Neural cell (in vitro differentiated cells): ENCODE results near the gene KHSRP. TPM values are rescaled to one million over a fixed set of nuclear protein-coding genes. Genes with fewer than 3 reads are reported as not detected.

Experiments used
- H2AFZ ChIP-seq: fragments of 200-600, 300-800 bp; sonication (generic), shearing (Covaris generic); 2 replicates; pipeline ENCODE4 v1.6.0; 2014; ENCODE audit warnings: low read depth, mild to moderate bottlenecking, antibody characterized with exemption, low read length, moderate library complexity
- H3F3A ChIP-seq: fragments of 200-600 bp; shearing (Covaris generic); 2 replicates; pipeline ENCODE4 v1.6.1; 2016; ENCODE audit warnings: mild to moderate bottlenecking, moderate library complexity, mixed read lengths, antibody characterized with exemption, low read length; ENCODE audit not compliant: insufficient read depth, poor library complexity, severe bottlenecking
- H3K27ac ChIP-seq: fragments of 200-600, 300-800 bp; sonication (generic), shearing (Covaris generic); 2 replicates; pipeline ENCODE4 v1.5.1; 2014; ENCODE audit warnings: mild to moderate bottlenecking, low read length, moderate library complexity
- H3K27me3 ChIP-seq: fragments of 300-800, 200-600 bp; sonication (generic), shearing (Covaris generic); 2 replicates; pipeline ENCODE4 v1.6.0; 2014; ENCODE audit warnings: mild to moderate bottlenecking, low read depth, low read length, moderate library complexity; ENCODE audit not compliant: insufficient read depth
- H3K36me3 ChIP-seq: fragments of 300-800, 200-600 bp; sonication (generic), shearing (Covaris generic); 2 replicates; pipeline ENCODE4 v1.5.1; 2014; ENCODE audit warnings: mild to moderate bottlenecking, antibody characterized with exemption, low read length, moderate library complexity; ENCODE audit not compliant: insufficient read depth
- H3K4me2 ChIP-seq: fragments of 300-800, 200-600 bp; sonication (generic), shearing (Covaris generic); 2 replicates; pipeline ENCODE4 v1.6.0; 2014; ENCODE audit warnings: mild to moderate bottlenecking, low read length
- H3K4me3 ChIP-seq: fragments of 300-800, 200-600 bp; sonication (generic), shearing (Covaris generic); 2 replicates; pipeline ENCODE4 v1.5.1; 2014; ENCODE audit warnings: mild to moderate bottlenecking, low read length, moderate library complexity
- H3K79me2 ChIP-seq: fragments of 200-600 bp; shearing (Covaris generic); replicated peaks from 2 replicates; pipeline ENCODE4 v1.6.0; 2014; ENCODE audit warnings: mild to moderate bottlenecking, low read length, moderate library complexity; ENCODE audit not compliant: insufficient read depth
- H3K9ac ChIP-seq: fragments of 300-800, 200-600 bp; sonication (generic), shearing (Covaris generic); 2 replicates; pipeline ENCODE4 v1.6.1; 2016; ENCODE audit warnings: mild to moderate bottlenecking, low read length, mixed read lengths
- H3K9me2 ChIP-seq: fragments of 200-600 bp; shearing (Covaris generic); 2 replicates; pipeline ENCODE4 v1.6.1; 2016; ENCODE audit warnings: mild to moderate bottlenecking, low read length, mixed read lengths; ENCODE audit not compliant: insufficient read depth
- H3K9me3 ChIP-seq: fragments of 200-600, 300-800 bp; sonication (generic), shearing (Covaris generic); 2 replicates; pipeline ENCODE4 v1.6.1; 2016; ENCODE audit warnings: mild to moderate bottlenecking, mixed run types, low read length, moderate library complexity, mixed read lengths
- H4K20me1 ChIP-seq: fragments of 200-600 bp; shearing (Covaris generic); 2 replicates; pipeline ENCODE4 v1.6.1; 2016; ENCODE audit warnings: mild to moderate bottlenecking, mixed run types; ENCODE audit not compliant: insufficient read depth
- EP300 ChIP-seq: fragments of 450-650 bp; conservative IDR thresholded peaks from 2 replicates; pipeline ENCODE4 v1.6.1; 2014; ENCODE audit warnings: antibody characterized with exemption, mild to moderate bottlenecking, moderate library complexity; ENCODE audit not compliant: poor library complexity, severe bottlenecking
- EZH2 ChIP-seq: fragments of 200-600, 300-800 bp; shearing (Covaris generic), sonication (generic); IDR thresholded peaks from 2 replicates; pipeline ENCODE4 v1.6.1; 2014; ENCODE audit warnings: antibody characterized with exemption, low read length, borderline replicate concordance, mild to moderate bottlenecking; ENCODE audit not compliant: insufficient read depth, poor library complexity, severe bottlenecking
- MXI1 ChIP-seq: fragments of 450-650 bp; conservative IDR thresholded peaks from 2 replicates; pipeline ENCODE4 v1.6.1; 2014; ENCODE audit warnings: antibody characterized with exemption, mild to moderate bottlenecking; ENCODE audit not compliant: poor library complexity, severe bottlenecking
- POLR2AphosphoS5 ChIP-seq: IDR thresholded peaks from 2 replicates; pipeline ENCODE4 v1.6.1; 2012
- RAD21 ChIP-seq: fragments of 450-650 bp; conservative IDR thresholded peaks from 2 replicates; pipeline ENCODE4 v1.6.1; 2014; ENCODE audit warnings: antibody characterized with exemption, mild to moderate bottlenecking, moderate library complexity
- REST ChIP-seq: IDR thresholded peaks from 2 replicates; pipeline ENCODE4 v1.6.1; 2012; ENCODE audit warnings: borderline replicate concordance
- SMC3 ChIP-seq: fragments of 450-650 bp; conservative IDR thresholded peaks from 2 replicates; pipeline ENCODE4 v1.6.1; 2014; ENCODE audit warnings: antibody characterized with exemption, mild to moderate bottlenecking, moderate library complexity; ENCODE audit not compliant: poor library complexity
- TAF1 ChIP-seq: IDR thresholded peaks from 2 replicates; pipeline ENCODE4 v1.6.1; 2012; ENCODE audit warnings: low read depth
- polyA plus RNA-seq: library from polyadenylated mRNA; depleted of rRNA; stranded (reverse); fragments of >200 nt; gene quantifications from 2 replicates; pipeline ENCODE4 v1.2.3, GENCODE V29; 2014

The KHSRP gene
- polyA plus RNA-seq, 1 donor from 2014 or later = 33.3 TPM

GRCh38 chr19:6413721-6414643 is 10.6 kb downstream of the KHSRP start:
- no peak overlapping the region for H3K4me2 ChIP-seq
- no peaks in the 10 kb centered on the region for H3K36me3 ChIP-seq
- H3K9ac ChIP-seq = no peak overlapping the region
- H3K27me3 ChIP-seq = no peaks in the 10 kb centered on the region
- no peak overlapping the region for H2AFZ ChIP-seq
- no peak for TF ChIP-seq REST
- no peak for TF ChIP-seq TAF1
- TF ChIP-seq EP300 = no peak
- TF ChIP-seq POLR2AphosphoS5 = no peak
- no peak for TF ChIP-seq RAD21
- no peak for TF ChIP-seq MXI1
- peaks cover 2% of the 10 kb centered on the region for H4K20me1 ChIP-seq
- H3K9me2 ChIP-seq = no peaks in the 10 kb centered on the region
- no peaks in the 10 kb centered on the region for H3K9me3 ChIP-seq
- H3K79me2 ChIP-seq = no peaks in the 10 kb centered on the region
- H3K4me3 ChIP-seq = no peak overlapping the region
- H3F3A ChIP-seq = no peaks in the 10 kb centered on the region
- no peak overlapping the region for H3K27ac ChIP-seq

- no peaks in the 10 kb centered on the region for H3K36me3 ChIP-seq
- no peaks in the 10 kb centered on the region for H3F3A ChIP-seq
- H3K27ac ChIP-seq = no peak overlapping the region
- H3K79me2 ChIP-seq = no peaks in the 10 kb centered on the region
- H3K4me3 ChIP-seq = no peak overlapping the region
- TF ChIP-seq EZH2 (no peak), RAD21 (no peak), POLR2AphosphoS5 (no peak), REST (no peak), MXI1 (no peak), EP300 (no peak), TAF1 (no peak), SMC3 (no peak)
- H3K27me3 ChIP-seq = no peaks in the 10 kb centered on the region
- H3K4me2 ChIP-seq = no peak overlapping the region
- no peak overlapping the region for H3K9ac ChIP-seq
- H3K9me2 ChIP-seq = no peaks in the 10 kb centered on the region
- H3K9me3 ChIP-seq = no peaks in the 10 kb centered on the region
- no peaks in the 10 kb centered on the region for H4K20me1 ChIP-seq
- no peak overlapping the region for H2AFZ ChIP-seq
Observed at GRCh38 chr19:6413291-6413690, 11.3 kb downstream of the KHSRP start.
